ENCODE measurements around the gene PRKCD.

The PRKCD gene

GRCh38 chr3:53171827-53172505 lies 11.0 kb downstream of the PRKCD start:
- DNase-seq: no peak

- no peak for DNase-seq
These were observed 12.1 kb downstream of the PRKCD start for GRCh38 chr3:53173107-53173506.

GRCh38 chr3:53174346-53175250 lies 13.6 kb downstream of the PRKCD start:
- DNase-seq: no peak

GRCh38 chr3:53175613-53176540 lies 14.9 kb downstream of the PRKCD start:
- DNase-seq: no peak

GRCh38 chr3:53178246-53178645 lies 17.2 kb downstream of the PRKCD start:
- DNase-seq: no peak

- DNase-seq: no peak
These were observed 18.6 kb downstream of the PRKCD start for GRCh38 chr3:53179580-53179979.

- no peak for DNase-seq
These were observed 19.5 kb downstream of the PRKCD start for GRCh38 chr3:53180305-53181023.

- DNase-seq: no peak
These were observed 20.0 kb downstream of the PRKCD start for GRCh38 chr3:53181024-53181371.

- DNase-seq: no peak
These were observed 20.5 kb downstream of the PRKCD start for GRCh38 chr3:53181528-53181927.

- no peak for DNase-seq
These were observed 21.9 kb downstream of the PRKCD start for GRCh38 chr3:53182764-53183355.

GRCh38 chr3:53183514-53183913 lies 22.5 kb downstream of the PRKCD start:
- DNase-seq: no peak

GRCh38 chr3:53184701-53185100 lies 23.7 kb downstream of the PRKCD start:
- no peak for DNase-seq

GRCh38 chr3:53185761-53186465 lies 24.9 kb downstream of the PRKCD start:
- DNase-seq: no peak

- no peak for DNase-seq
These were observed 25.7 kb downstream of the PRKCD start for GRCh38 chr3:53186726-53187125.

- no peak for DNase-seq
These were observed 26.4 kb downstream of the PRKCD start for GRCh38 chr3:53187430-53187829.

- DNase-seq: no peak
These were observed 27.2 kb downstream of the PRKCD start for GRCh38 chr3:53188136-53188685.

- DNase-seq: peak; percentile 11
These were observed 27.7 kb downstream of the PRKCD start for GRCh38 chr3:53188720-53189119.

GRCh38 chr3:53189276-53189675 lies 28.3 kb downstream of the PRKCD start:
- DNase-seq: peak; percentile 9

- no peak for DNase-seq
These were observed 29.6 kb downstream of the PRKCD start for GRCh38 chr3:53190659-53191058.

GRCh38 chr3:53191836-53192480 lies 30.9 kb downstream of the PRKCD start:
- no peak for DNase-seq

GRCh38 chr3:53192608-53193007 lies 31.6 kb downstream of the PRKCD start:
- DNase-seq: no peak

All from 8988T (cell line).